Fibroblast of lung (primary cell): ENCODE data around the gene LRRC8D. TPM values are rescaled to one million over a fixed set of nuclear protein-coding genes. Genes with fewer than 3 reads are reported as not detected.
A peak's percentile ranks its signal among the peaks of the same experiment; 100 is the strongest.

Source experiments
- DNase-seq, 2 donors: peaks; one replicate each; pipeline versions ENCODE4 v3.0.0 to v3.0.0-alpha.2; 2010; ENCODE audit warnings: low read depth in 2 of 2
- H2AFZ ChIP-seq: 2 replicates; pipeline ENCODE4 v1.5.1; 2012; ENCODE audit warnings: low read length, control low read depth, inconsistent platforms
- H3K27ac ChIP-seq: 2 replicates; pipeline ENCODE4 v1.5.1; 2011; ENCODE audit warnings: low read length, control low read depth; ENCODE audit not compliant: insufficient read depth
- H3K27me3 ChIP-seq: 2 replicates; pipeline ENCODE4 v1.5.1; 2011; ENCODE audit warnings: mild to moderate bottlenecking, low read length; ENCODE audit not compliant: control insufficient read depth, insufficient read depth
- H3K36me3 ChIP-seq: 2 replicates; pipeline ENCODE4 v1.5.1; 2011; ENCODE audit warnings: low read length; ENCODE audit not compliant: control insufficient read depth, insufficient read depth
- H3K4me1 ChIP-seq: 2 replicates; pipeline ENCODE4 v1.5.1; 2011; ENCODE audit warnings: low read length; ENCODE audit not compliant: control insufficient read depth, insufficient read depth; ENCODE audit errors: extremely low read depth
- H3K4me2 ChIP-seq: 2 replicates; pipeline ENCODE4 v1.5.1; 2011; ENCODE audit warnings: low read length, control low read depth; ENCODE audit not compliant: insufficient read depth; ENCODE audit errors: extremely low read depth
- H3K4me3 ChIP-seq, 4 experiments: fragments of 200-600 bp in 1 of 4; sonication (generic) in 1 of 4; replicated peaks in 1 of 4; 2 replicates each; pipeline ENCODE4 v1.5.1; 2011 to 2016; ENCODE audit warnings: low read length in 4 of 4, low read depth in 3 of 4, mild to moderate bottlenecking in 3 of 4, control low read depth in 2 of 4, inconsistent platforms in 1 of 4, mixed read lengths in 1 of 4; ENCODE audit not compliant: insufficient read depth in 1 of 4; ENCODE audit errors: control extremely low read depth in 1 of 4
- H3K79me2 ChIP-seq: 2 replicates; pipeline ENCODE4 v1.5.1; 2012; ENCODE audit warnings: mild to moderate bottlenecking, low read length, inconsistent platforms; ENCODE audit not compliant: control insufficient read depth, insufficient read depth
- H3K9ac ChIP-seq: 2 replicates; pipeline ENCODE4 v1.5.1; 2011; ENCODE audit warnings: mild to moderate bottlenecking, low read length, control low read depth; ENCODE audit not compliant: insufficient read depth
- H3K9me3 ChIP-seq: 2 replicates; pipeline ENCODE4 v1.5.1; 2012; ENCODE audit warnings: low read depth, low read length; ENCODE audit not compliant: control insufficient read depth, insufficient read depth
- H4K20me1 ChIP-seq: 2 replicates; pipeline ENCODE4 v1.5.1; 2011; ENCODE audit warnings: low read length; ENCODE audit not compliant: control insufficient read depth, insufficient read depth; ENCODE audit errors: extremely low read depth
- CTCF ChIP-seq, 2 donors: IDR thresholded peaks in 1 of 2; conservative IDR thresholded peaks in 1 of 2; 1 replicate in 1 of 2; 2 replicates in 1 of 2; pipeline ENCODE4 v1.5.1; 2011 to 2012; ENCODE audit warnings: low read length in 2 of 2, control low read depth in 1 of 2, inconsistent platforms in 1 of 2, low read depth in 1 of 2, mild to moderate bottlenecking in 1 of 2
- EZH2 ChIP-seq: IDR thresholded peaks from 2 replicates; pipeline ENCODE4 v1.5.1; 2012; ENCODE audit warnings: low read length, control low read depth, mild to moderate bottlenecking; ENCODE audit errors: missing control alignments
- polyA plus RNA-seq, 2 donors: library from polyadenylated mRNA; depleted of rRNA in 1 of 2; stranded (reverse) in 1 of 2; unstranded in 1 of 2; fragments of >200 nt; gene quantifications; 2 replicates each; pipeline ENCODE4 v1.2.1, GENCODE V29; 2011 to 2012; ENCODE audit warnings: missing spikeins in 1 of 2
- total RNA-seq: library from RNA; depleted of rRNA; stranded (reverse); fragments of >200 nt; gene quantifications from 2 replicates; pipeline ENCODE4 v1.2.1, GENCODE V29; 2014

The LRRC8D gene
- total and polyA plus RNA-seq, 2 donors (not counting 1 experiment from before 2014, with no cell fraction given), result 41.0 to 58.1 TPM

DNA sequence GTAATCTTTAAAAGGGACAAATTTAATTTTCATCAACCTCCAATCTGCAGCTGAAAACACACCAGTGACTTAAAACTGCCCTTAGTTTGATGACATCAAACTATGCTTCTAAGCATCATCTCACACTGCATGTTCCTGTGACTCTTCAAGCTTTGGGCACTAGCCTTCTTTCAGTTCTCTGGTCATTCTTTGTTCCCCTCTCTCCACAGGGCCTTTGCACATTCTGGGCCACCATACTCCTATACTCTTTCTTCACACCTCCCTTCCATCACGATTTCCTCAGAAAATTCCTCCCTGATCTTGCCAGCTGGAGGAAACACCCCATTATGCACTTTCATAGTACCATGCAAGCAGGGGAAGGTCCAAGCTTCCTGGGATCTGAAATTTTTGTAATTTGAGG is 96.5 kb downstream of the LRRC8D start:
- no peaks in the 10 kb centered on the region for H4K20me1 ChIP-seq
- H3K27ac ChIP-seq, result no peak overlapping the region
- H3K4me3 ChIP-seq, result no peak overlapping the region
- no peaks in the 10 kb centered on the region for H3K36me3 ChIP-seq
- H2AFZ ChIP-seq, result no peak overlapping the region
- no peak overlapping the region for H3K9ac ChIP-seq
- no peak for TF ChIP-seq EZH2
- no peak for TF ChIP-seq CTCF (conservative IDR thresholded peaks at IDR 0.05 in 1 of 2, IDR thresholded peaks at IDR 0.05 in 1 of 2; ENCODE audit: low read depth in 1 of 2, low read length in 2 of 2)
- no peaks in the 10 kb centered on the region for H3K27me3 ChIP-seq
- H3K9me3 ChIP-seq, result no peaks in the 10 kb centered on the region
- no peaks in the 10 kb centered on the region for H3K79me2 ChIP-seq
- no peak for DNase-seq
- H3K4me2 ChIP-seq, result no peak overlapping the region
- peaks cover 5% of the 10 kb centered on the region for H3K4me1 ChIP-seq

DNA sequence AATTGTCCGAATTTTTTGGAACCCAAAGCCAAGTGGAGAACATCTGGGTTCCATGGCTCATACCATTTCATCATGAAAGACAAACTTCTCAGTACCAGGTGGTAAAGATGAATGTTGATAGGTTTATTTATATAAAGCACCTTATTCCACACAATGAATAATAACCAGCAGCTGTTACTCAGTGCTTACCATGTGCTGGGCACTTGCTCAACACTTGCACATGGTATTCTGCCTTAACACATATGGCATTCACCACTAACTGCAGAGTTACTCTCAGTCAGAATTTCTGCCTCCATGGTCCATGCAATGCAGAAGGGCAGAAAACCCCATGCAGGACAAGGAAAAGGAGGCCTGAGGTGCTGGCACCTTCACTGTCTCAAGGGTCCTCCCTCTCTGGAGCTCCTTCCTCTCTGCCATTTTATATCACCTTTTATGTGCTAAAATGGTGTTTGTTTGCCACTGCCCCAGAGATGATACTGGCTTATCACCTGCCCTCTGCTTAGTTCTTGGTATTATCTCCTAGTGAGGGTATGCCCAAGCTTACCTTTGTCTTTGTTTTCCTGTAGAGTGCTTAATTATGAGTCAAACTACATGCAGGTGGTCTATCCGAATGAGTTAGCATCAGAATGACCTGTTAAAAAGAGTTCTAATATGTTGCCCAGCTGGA is 97.4 kb downstream of the LRRC8D start:
- H3K9ac ChIP-seq, result no peak overlapping the region
- H3K27ac ChIP-seq, result no peak overlapping the region

DNA sequence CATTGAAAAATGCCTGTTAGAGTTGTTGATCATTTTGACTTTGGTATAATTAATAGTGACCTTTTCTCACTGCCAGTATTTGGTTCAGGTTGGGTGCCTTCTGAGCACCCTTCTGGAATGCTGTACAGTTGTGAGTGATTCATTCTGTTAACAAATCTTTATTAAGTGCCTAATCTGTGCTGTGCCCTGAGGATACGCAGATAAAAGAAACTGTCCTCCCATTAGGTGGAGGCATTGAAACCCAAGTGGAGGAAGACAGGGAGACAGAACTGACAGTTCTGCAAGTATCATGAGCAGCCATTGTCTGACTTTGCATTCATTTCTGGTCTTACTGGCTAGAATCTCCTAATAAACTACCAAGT is 97.9 kb downstream of the LRRC8D start:
- DNase-seq, result no peak
- Histone ChIP-seq H3K79me2 (no peaks in the 10 kb centered on the region), H3K4me1 (peaks cover 5% of the 10 kb centered on the region), H3K27me3 (no peaks in the 10 kb centered on the region), H3K9ac (no peak overlapping the region), H4K20me1 (no peaks in the 10 kb centered on the region), H3K9me3 (no peaks in the 10 kb centered on the region), H3K4me2 (no peak overlapping the region), H3K4me3 (no peak overlapping the region), H3K27ac (no peak overlapping the region), H2AFZ (no peak overlapping the region), H3K36me3 (no peaks in the 10 kb centered on the region)
- TF ChIP-seq CTCF (conservative IDR thresholded peaks at IDR 0.05 in 1 of 2, IDR thresholded peaks at IDR 0.05 in 1 of 2; ENCODE audit: low read depth in 1 of 2, low read length in 2 of 2), result no peak

More for the DNA sequence above, 97.4 kb downstream of the LRRC8D start:
- no peaks in the 10 kb centered on the region for H3K27me3 ChIP-seq
- TF ChIP-seq CTCF (conservative IDR thresholded peaks at IDR 0.05 in 1 of 2, IDR thresholded peaks at IDR 0.05 in 1 of 2; ENCODE audit: low read depth in 1 of 2, low read length in 2 of 2) (no peak), EZH2 (no peak)
- H3K9me3 ChIP-seq, result no peaks in the 10 kb centered on the region
- no peak overlapping the region for H2AFZ ChIP-seq
- peaks cover 5% of the 10 kb centered on the region for H3K4me1 ChIP-seq
- H3K4me2 ChIP-seq, result no peak overlapping the region
- H3K79me2 ChIP-seq, result no peaks in the 10 kb centered on the region
- H3K36me3 ChIP-seq, result no peaks in the 10 kb centered on the region
- peak; percentile 31 to 44 for DNase-seq
- no peak overlapping the region for H3K4me3 ChIP-seq
- no peaks in the 10 kb centered on the region for H4K20me1 ChIP-seq
